Upper lobe of left lung (tissue), 6 donors: ENCODE measurements around the gene ITGA4. TPM values are rescaled to one million over a fixed set of nuclear protein-coding genes. Genes with fewer than 3 reads are reported as not detected.

ENCODE experiments used
- ATAC-seq, 2 donors: fragments of 200-7000 bp; cut with Tn5 transposase; one replicate each; pipeline ENCODE4 v1.9.1; 2022; ENCODE audit warnings: mild to moderate bottlenecking in 2 of 2, moderate library complexity in 2 of 2; ENCODE audit not compliant: low FRiP score in 2 of 2
- DNase-seq, 2 donors: peaks; one replicate each; pipeline ENCODE4 v3.0.0-alpha.2; 2019 to 2020
- H3K27ac ChIP-seq, 4 donors: fragments of 200-600 bp; sonication (generic); one replicate each; pipeline ENCODE4 v1.5.1; 2016 to 2019
- H3K27me3 ChIP-seq, 4 donors: fragments of 200-600 bp; sonication (generic); one replicate each; pipeline ENCODE4 v1.5.1; 2017 to 2019
- H3K36me3 ChIP-seq, 4 donors: fragments of 200-600 bp; sonication (generic); one replicate each; pipeline ENCODE4 v1.5.1; 2016 to 2019
- H3K4me1 ChIP-seq, 4 donors: fragments of 200-600 bp; sonication (generic); one replicate each; pipeline ENCODE4 v1.5.1; 2018 to 2019
- H3K4me3 ChIP-seq, 4 donors: fragments of 200-600 bp; sonication (generic); one replicate each; pipeline ENCODE4 v1.5.1; 2017 to 2019; ENCODE audit warnings: mild to moderate bottlenecking in 2 of 4, moderate library complexity in 1 of 4
- H3K9me3 ChIP-seq, 4 donors: fragments of 200-600 bp; sonication (generic); one replicate each; pipeline ENCODE4 v1.5.1; 2018 to 2019
- CTCF ChIP-seq, 6 experiments: fragments of 450-650 bp in 4 of 6; fragments of 200-600 bp in 2 of 6; sonication (generic) in 2 of 6; IDR thresholded peaks; one replicate each; pipeline ENCODE4 v1.5.1; 2016 to 2019; ENCODE audit warnings: antibody characterized with exemption in 6 of 6
- EP300 ChIP-seq, 4 donors: sonication (generic); formaldehyde crosslinking; IDR thresholded peaks; one replicate each; pipeline ENCODE4 v1.5.1; 2017; ENCODE audit warnings: antibody characterized with exemption in 4 of 4, control low read depth in 2 of 4
- POLR2A ChIP-seq, 4 donors: fragments of 450-650 bp; IDR thresholded peaks; one replicate each; pipeline ENCODE4 v1.5.1; 2016 to 2017; ENCODE audit warnings: antibody characterized with exemption in 4 of 4, mild to moderate bottlenecking in 2 of 4
- POLR2AphosphoS5 ChIP-seq, 2 donors: sonication (generic); formaldehyde crosslinking; IDR thresholded peaks; one replicate each; pipeline ENCODE4 v1.5.1; 2017; ENCODE audit warnings: antibody characterized with exemption in 2 of 2
- WGBS, 2 donors: methylation state at CpG; one replicate each; pipeline ENCODE4 v1.1.5; 2017 to 2018; 5-methylcytosine and 5-hydroxymethylcytosine counted together
- total RNA-seq, 6 donors: library from RNA; depleted of rRNA in 4 of 6; stranded (reverse); fragments of >200 nt in 4 of 6; gene quantifications; one replicate each; pipeline versions ENCODE4 v1.1.0 to v1.2.1, GENCODE V29; 2016 to 2021
- donor health status: DM: no; HTN: no; CAD: no; lungs with moderate emphysema.
- donor health status: DM: no; HTN: yes; CAD: no; lungs with severe emphysema.

ITGA4 gene
- total RNA-seq, 6 donors from 2014 or later = 13.9 to 30.5 (median 23.9) TPM

DNA sequence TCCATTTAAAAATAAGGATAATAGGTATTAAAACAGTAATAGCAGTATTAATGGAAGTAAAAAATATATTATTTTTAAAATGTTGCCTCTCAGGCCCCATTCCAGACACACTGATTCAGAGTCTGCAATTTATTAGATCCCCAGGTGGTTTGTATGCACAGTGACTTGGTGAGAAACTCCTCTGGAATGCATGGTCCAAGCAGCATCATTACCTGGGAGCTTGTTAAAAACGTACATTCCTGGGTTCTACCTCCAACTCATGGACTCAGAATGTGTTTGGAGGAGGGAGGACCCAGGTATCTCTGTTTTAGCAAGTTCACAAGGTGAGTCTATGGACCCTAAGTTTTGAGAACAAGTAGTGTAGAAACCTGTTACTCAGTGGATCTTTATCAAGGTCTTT lies 95.6 kb downstream of the ITGA4 start:
- 55 to 75% methylated on average over 1 of the region's 1 CpG for WGBS, 2 donors
- TF ChIP-seq EP300 (IDR thresholded peaks at IDR 0.05) = no peak
- no peaks in the 10 kb centered on the region for H3K27me3 ChIP-seq
- no peak for ATAC-seq
- no peaks in the 10 kb centered on the region for H3K4me1 ChIP-seq
- no peaks in the 10 kb centered on the region for H3K36me3 ChIP-seq
- no peak overlapping the region for H3K27ac ChIP-seq
- H3K9me3 ChIP-seq = no peaks in the 10 kb centered on the region
- DNase-seq = no peak
- H3K4me3 ChIP-seq = no peak overlapping the region

- H3K4me3 ChIP-seq = no peak overlapping the region
- TF ChIP-seq POLR2AphosphoS5 (IDR thresholded peaks at IDR 0.05) = no peak
- H3K9me3 ChIP-seq = no peaks in the 10 kb centered on the region
- H3K27me3 ChIP-seq = no peaks in the 10 kb centered on the region
- WGBS, 2 donors = 91 to 100% methylated on average over 2 of the region's 2 CpGs
- H3K27ac ChIP-seq = no peak overlapping the region
- no peaks in the 10 kb centered on the region for H3K4me1 ChIP-seq
- ATAC-seq (no peak), DNase-seq (no peak)
- H3K36me3 ChIP-seq = no peaks in the 10 kb centered on the region
Measured at GRCh38 chr2:181553244-181553643, 96.1 kb downstream of the ITGA4 start.

DNA sequence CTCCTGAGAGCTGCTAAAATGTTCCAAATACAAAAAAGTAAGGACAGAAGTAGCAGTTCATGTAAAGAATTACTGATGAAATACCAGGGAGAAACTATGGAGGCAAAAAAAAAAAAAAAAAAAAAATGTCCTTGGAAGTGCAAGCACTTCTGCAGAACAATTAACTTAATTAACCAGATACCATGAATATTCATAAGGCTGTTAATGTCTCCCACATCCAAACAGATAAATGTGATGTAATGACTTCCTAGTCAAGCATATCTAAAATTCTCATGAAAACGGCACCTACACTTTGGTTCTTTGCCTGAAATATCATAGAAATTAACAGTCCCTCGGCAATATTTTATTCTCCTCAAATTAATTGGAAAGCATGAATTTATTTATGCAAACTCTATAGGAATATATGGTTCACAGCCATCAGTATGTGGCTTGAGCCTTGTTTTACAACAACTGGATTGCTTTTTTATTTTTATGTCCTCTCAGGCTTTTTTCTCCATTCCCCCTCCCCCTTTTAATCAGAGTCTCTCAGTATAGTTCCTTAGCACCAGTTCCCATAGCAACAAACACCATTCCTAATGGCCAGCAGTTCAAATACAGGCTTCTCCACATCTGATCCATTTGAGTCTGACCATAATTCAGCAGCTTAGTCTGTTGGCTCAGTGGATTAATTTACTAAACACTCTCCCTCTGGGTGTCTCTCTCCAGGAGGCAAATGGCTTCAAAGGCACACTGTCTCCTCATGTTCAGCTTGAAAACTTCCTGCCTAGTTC lies 97.1 kb downstream of the ITGA4 start:
- Histone ChIP-seq H3K27me3 (no peaks in the 10 kb centered on the region), H3K4me1 (no peaks in the 10 kb centered on the region), H3K4me3 (no peak overlapping the region), H3K36me3 (no peaks in the 10 kb centered on the region), H3K27ac (no peak overlapping the region), H3K9me3 (no peaks in the 10 kb centered on the region)
- WGBS, 2 donors = 81 to 87% methylated on average over 2 of the region's 2 CpGs
- TF ChIP-seq CTCF (IDR thresholded peaks at IDR 0.05) (no peak), EP300 (IDR thresholded peaks at IDR 0.05) (no peak), POLR2AphosphoS5 (IDR thresholded peaks at IDR 0.05) (no peak), POLR2A (IDR thresholded peaks at IDR 0.05) (no peak)
- DNase-seq (no peak), ATAC-seq (no peak)

- H3K36me3 ChIP-seq = no peaks in the 10 kb centered on the region
- TF ChIP-seq EP300 (IDR thresholded peaks at IDR 0.05) = no peak
- TF ChIP-seq POLR2A (IDR thresholded peaks at IDR 0.05) = no peak
- TF ChIP-seq POLR2AphosphoS5 (IDR thresholded peaks at IDR 0.05) = no peak
- no peak for TF ChIP-seq CTCF (IDR thresholded peaks at IDR 0.05)
- no peaks in the 10 kb centered on the region for H3K4me1 ChIP-seq
- no peaks in the 10 kb centered on the region for H3K27me3 ChIP-seq
- DNase-seq = no peak
- H3K27ac ChIP-seq = no peak overlapping the region
- no peak overlapping the region for H3K4me3 ChIP-seq
- H3K9me3 ChIP-seq = no peaks in the 10 kb centered on the region
- ATAC-seq = no peak
- WGBS, 2 donors = 77 to 84% methylated on average over 2 of the region's 2 CpGs
Measured at GRCh38 chr2:181558371-181558770, 101.2 kb downstream of the ITGA4 start.

GRCh38 chr2:181563101-181563692 lies 106.0 kb downstream of the ITGA4 start:
- WGBS, 2 donors = 42 to 70% methylated on average over 1 of the region's 1 CpG
- TF ChIP-seq POLR2A (IDR thresholded peaks at IDR 0.05) (no peak), POLR2AphosphoS5 (IDR thresholded peaks at IDR 0.05) (no peak), EP300 (IDR thresholded peaks at IDR 0.05) (no peak), CTCF (IDR thresholded peaks at IDR 0.05) (no peak)
- DNase-seq (no peak), ATAC-seq (no peak)
- no peaks in the 10 kb centered on the region for H3K4me1 ChIP-seq
- no peaks in the 10 kb centered on the region for H3K27me3 ChIP-seq
- H3K27ac ChIP-seq = no peak overlapping the region
- no peaks in the 10 kb centered on the region for H3K36me3 ChIP-seq
- H3K9me3 ChIP-seq = no peaks in the 10 kb centered on the region
- H3K4me3 ChIP-seq = no peak overlapping the region
